Measurements from ENCODE around the gene ZCWPW2. TPM values are rescaled to one million over a fixed set of nuclear protein-coding genes. Genes with fewer than 3 reads are reported as not detected.

The ZCWPW2 gene
- total RNA-seq, 1 experiment from 2014 or later = 0.81 TPM

DNA sequence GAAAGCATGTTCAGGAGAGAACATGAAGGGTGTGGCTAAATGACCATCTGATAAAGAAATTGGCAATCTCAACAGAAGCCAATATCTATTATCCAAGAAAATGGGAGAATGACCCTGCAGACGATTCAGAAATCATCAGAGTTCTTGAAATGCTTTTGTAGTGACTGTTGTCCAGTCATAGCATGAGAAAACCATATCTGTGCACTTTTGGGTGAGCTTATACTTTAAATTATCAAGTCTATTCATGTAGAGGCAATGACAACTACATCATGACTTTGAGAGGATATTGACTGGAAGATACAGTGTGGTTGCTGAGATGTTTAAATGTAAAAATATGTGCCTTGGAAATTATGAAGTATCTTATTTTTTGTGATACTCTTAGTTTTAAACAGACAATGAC, 57.7 kb downstream of the ZCWPW2 start:
- H3K36me3 ChIP-seq (ENCODE audit: low read depth) = no peaks in the 10 kb centered on the region
- H3F3A ChIP-seq (ENCODE audit: insufficient read depth, low read depth) = no peaks in the 10 kb centered on the region
- BruUV-seq (replicated peaks) = no TSS peak
- POLR2A ChIA-PET (ENCODE audit: unreplicated experiment) = no interaction called here
- no peak for TF ChIP-seq EZH2 (IDR thresholded peaks at IDR 0.05; ENCODE audit: low read depth)
- TF ChIP-seq, protein P1, sequence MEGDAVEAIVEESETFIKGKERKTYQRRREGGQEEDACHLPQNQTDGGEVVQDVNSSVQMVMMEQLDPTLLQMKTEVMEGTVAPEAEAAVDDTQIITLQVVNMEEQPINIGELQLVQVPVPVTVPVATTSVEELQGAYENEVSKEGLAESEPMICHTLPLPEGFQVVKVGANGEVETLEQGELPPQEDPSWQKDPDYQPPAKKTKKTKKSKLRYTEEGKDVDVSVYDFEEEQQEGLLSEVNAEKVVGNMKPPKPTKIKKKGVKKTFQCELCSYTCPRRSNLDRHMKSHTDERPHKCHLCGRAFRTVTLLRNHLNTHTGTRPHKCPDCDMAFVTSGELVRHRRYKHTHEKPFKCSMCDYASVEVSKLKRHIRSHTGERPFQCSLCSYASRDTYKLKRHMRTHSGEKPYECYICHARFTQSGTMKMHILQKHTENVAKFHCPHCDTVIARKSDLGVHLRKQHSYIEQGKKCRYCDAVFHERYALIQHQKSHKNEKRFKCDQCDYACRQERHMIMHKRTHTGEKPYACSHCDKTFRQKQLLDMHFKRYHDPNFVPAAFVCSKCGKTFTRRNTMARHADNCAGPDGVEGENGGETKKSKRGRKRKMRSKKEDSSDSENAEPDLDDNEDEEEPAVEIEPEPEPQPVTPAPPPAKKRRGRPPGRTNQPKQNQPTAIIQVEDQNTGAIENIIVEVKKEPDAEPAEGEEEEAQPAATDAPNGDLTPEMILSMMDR (conservative IDR thresholded peaks at IDR 0.05) = no peak
- CTCF ChIA-PET = no interaction called here
- no peak for DNase-seq
- no peaks in the 10 kb centered on the region for H3K27me3 ChIP-seq (ENCODE audit: insufficient read depth, low read depth)
- H3K9me3 ChIP-seq (ENCODE audit: insufficient read depth, low read depth) = no peaks in the 10 kb centered on the region
- no peak overlapping the region for H2AFZ ChIP-seq
- no peaks in the 10 kb centered on the region for H4K20me1 ChIP-seq (ENCODE audit: insufficient read depth)
- intact Hi-C loops (cut with micrococcal nuclease; ENCODE audit: unreplicated experiment) = no loop called here
- no peak overlapping the region for H3K4me3 ChIP-seq
- H3K4me1 ChIP-seq (replicated peaks; ENCODE audit: insufficient read depth) = no peaks in the 10 kb centered on the region
- H3K4me2 ChIP-seq = no peak overlapping the region
- no peak overlapping the region for H3K27ac ChIP-seq
- no peaks in the 10 kb centered on the region for H3K79me2 ChIP-seq (ENCODE audit: low read depth)
- no peaks in the 10 kb centered on the region for H3K9me2 ChIP-seq (ENCODE audit: insufficient read depth)

DNA sequence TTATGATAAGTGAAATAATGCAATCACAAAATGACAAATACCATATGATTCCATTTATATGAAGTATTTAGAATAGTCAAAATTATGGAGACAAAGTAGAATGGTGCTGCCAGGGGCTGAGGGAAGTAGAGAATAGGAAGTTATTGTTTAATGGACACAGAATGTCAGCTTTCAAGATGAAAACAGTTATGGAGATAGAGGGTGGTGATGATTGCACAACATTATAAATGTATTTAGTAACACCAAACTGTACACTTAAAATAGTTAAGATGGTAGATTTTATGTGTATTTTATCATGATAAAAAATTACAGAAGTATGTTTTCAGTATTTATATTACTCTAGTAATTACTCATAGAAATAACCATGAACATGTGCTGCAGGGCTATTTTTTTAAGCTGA, 100.9 kb downstream of the ZCWPW2 start:
- Histone ChIP-seq H3K4me3 (no peak overlapping the region), H3K79me2 (ENCODE audit: low read depth) (no peaks in the 10 kb centered on the region), H3K4me2 (no peak overlapping the region), H3K27me3 (ENCODE audit: insufficient read depth, low read depth) (no peaks in the 10 kb centered on the region), H3K9me3 (ENCODE audit: insufficient read depth, low read depth) (no peaks in the 10 kb centered on the region), H3K9me2 (ENCODE audit: insufficient read depth) (no peaks in the 10 kb centered on the region; the same call in 1 of the 2 replicates), H3K36me3 (ENCODE audit: low read depth) (no peaks in the 10 kb centered on the region), H3F3A (ENCODE audit: insufficient read depth, low read depth) (no peaks in the 10 kb centered on the region), H3K27ac (no peak overlapping the region), H4K20me1 (ENCODE audit: insufficient read depth) (no peaks in the 10 kb centered on the region), H3K4me1 (replicated peaks; ENCODE audit: insufficient read depth) (no peaks in the 10 kb centered on the region), H2AFZ (no peak overlapping the region)
- TF ChIP-seq EZH2 (IDR thresholded peaks at IDR 0.05; ENCODE audit: low read depth) = no peak
- ChIA-PET CTCF (no interaction called here), POLR2A (ENCODE audit: unreplicated experiment) (no interaction called here)
- no TSS peak for BruUV-seq (replicated peaks)
- DNase-seq = no peak
- intact Hi-C loops (cut with micrococcal nuclease; ENCODE audit: unreplicated experiment) = no loop called here

DNA sequence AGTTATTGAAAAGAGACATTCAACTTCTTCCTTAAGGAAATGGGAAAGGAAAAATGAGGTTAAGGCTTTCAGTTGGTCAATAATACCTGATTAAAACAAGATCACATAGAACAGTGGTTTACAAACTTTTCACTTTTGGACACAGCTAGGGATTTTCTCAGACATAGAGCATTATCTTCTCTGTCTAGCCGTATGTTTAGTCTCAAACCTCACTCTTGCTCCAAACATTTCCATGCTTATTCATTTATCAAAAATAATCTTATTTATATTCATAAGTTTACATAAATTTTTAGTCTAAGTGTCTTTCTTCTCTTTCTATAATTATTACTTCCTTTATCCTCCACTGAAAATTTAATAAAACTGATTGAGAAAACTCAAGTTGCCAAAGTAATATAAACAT, 114.3 kb downstream of the ZCWPW2 start:
- Histone ChIP-seq H3K27ac (no peak overlapping the region), H3K4me3 (no peak overlapping the region), H2AFZ (no peak overlapping the region), H3F3A (ENCODE audit: insufficient read depth, low read depth) (no peaks in the 10 kb centered on the region), H3K4me1 (replicated peaks; ENCODE audit: insufficient read depth) (no peaks in the 10 kb centered on the region), H3K27me3 (ENCODE audit: insufficient read depth, low read depth) (no peaks in the 10 kb centered on the region), H4K20me1 (ENCODE audit: insufficient read depth) (no peaks in the 10 kb centered on the region), H3K9me2 (ENCODE audit: insufficient read depth) (0 out of 2 replicates have a peak, but pooled peaks cover 4% of the 10 kb centered on the region), H3K9me3 (ENCODE audit: insufficient read depth, low read depth) (no peaks in the 10 kb centered on the region), H3K79me2 (ENCODE audit: low read depth) (no peaks in the 10 kb centered on the region), H3K36me3 (ENCODE audit: low read depth) (no peaks in the 10 kb centered on the region), H3K4me2 (no peak overlapping the region)
- no peak for DNase-seq
- POLR2A ChIA-PET (ENCODE audit: unreplicated experiment) = no interaction called here
- TF ChIP-seq EZH2 (IDR thresholded peaks at IDR 0.05; ENCODE audit: low read depth) = no peak
- TF ChIP-seq, protein P1 (conservative IDR thresholded peaks at IDR 0.05) = no peak
- BruUV-seq (replicated peaks) = no TSS peak
- intact Hi-C loops (cut with micrococcal nuclease; ENCODE audit: unreplicated experiment) = loop anchor here (10.0 kb wide), 1 partner anchor 1312 kb away; no protein-coding TSS in a partner anchor
- CTCF ChIA-PET = no interaction called here

DNA sequence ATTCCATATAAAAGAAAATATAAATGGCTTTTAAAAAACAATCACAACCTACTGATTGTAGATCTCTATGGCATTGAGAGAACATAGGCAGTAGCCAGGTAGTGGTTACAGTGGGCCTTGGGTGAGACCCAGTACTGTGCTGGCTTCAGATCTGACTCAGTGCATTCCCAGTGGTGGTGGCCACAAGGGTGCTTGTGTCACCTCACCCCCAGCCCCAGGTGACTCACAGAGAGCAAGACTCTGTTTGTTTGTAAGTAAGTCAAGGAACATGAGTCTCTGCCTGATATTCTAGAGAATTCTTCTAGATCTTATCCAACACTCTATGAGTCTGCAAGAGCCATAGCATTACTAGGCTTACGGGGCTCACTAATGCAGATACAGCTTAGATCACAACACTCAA, 118.9 kb downstream of the ZCWPW2 start:
- H3K9me3 ChIP-seq (ENCODE audit: insufficient read depth, low read depth) = no peaks in the 10 kb centered on the region
- H3K27me3 ChIP-seq (ENCODE audit: insufficient read depth, low read depth) = no peaks in the 10 kb centered on the region
- ChIA-PET POLR2A (ENCODE audit: unreplicated experiment) (no interaction called here), CTCF (no interaction called here)
- no peaks in the 10 kb centered on the region for H4K20me1 ChIP-seq (ENCODE audit: insufficient read depth)
- no peak overlapping the region for H3K27ac ChIP-seq
- no peaks in the 10 kb centered on the region for H3K36me3 ChIP-seq (ENCODE audit: low read depth)
- 0 out of 2 replicates have a peak, but pooled peaks cover 4% of the 10 kb centered on the region for H3K9me2 ChIP-seq (ENCODE audit: insufficient read depth)
- intact Hi-C loops (cut with micrococcal nuclease; ENCODE audit: unreplicated experiment) = loop anchor here (10.0 kb wide), 1 partner anchor 1307 kb away; no protein-coding TSS in a partner anchor
- no peaks in the 10 kb centered on the region for H3K79me2 ChIP-seq (ENCODE audit: low read depth)
- no peak overlapping the region for H3K4me3 ChIP-seq
- TF ChIP-seq EZH2 (IDR thresholded peaks at IDR 0.05; ENCODE audit: low read depth) = no peak
- TF ChIP-seq, protein P1 (conservative IDR thresholded peaks at IDR 0.05) = no peak
- DNase-seq = no peak
- no TSS peak for BruUV-seq (replicated peaks)
- no peaks in the 10 kb centered on the region for H3K4me1 ChIP-seq (replicated peaks; ENCODE audit: insufficient read depth)
- no peaks in the 10 kb centered on the region for H3F3A ChIP-seq (ENCODE audit: insufficient read depth, low read depth)
- H3K4me2 ChIP-seq = no peak overlapping the region
- H2AFZ ChIP-seq = no peak overlapping the region

Measured in PC-9 (cell line).